HG03039 (cell line): ENCODE results near the gene YBX3.

ENCODE experiments used
- ATAC-seq: cut with Tn5 transposase; IDR thresholded peaks from one replicate; pipeline ENCODE4 v1.9.1; 2021; ENCODE audit warnings: mild to moderate bottlenecking, moderate library complexity; ENCODE audit not compliant: unreplicated experiment

YBX3 gene

GRCh38 chr12:10672231-10672868 lies 50.8 kb downstream of the YBX3 start:
- no peak for ATAC-seq

DNA sequence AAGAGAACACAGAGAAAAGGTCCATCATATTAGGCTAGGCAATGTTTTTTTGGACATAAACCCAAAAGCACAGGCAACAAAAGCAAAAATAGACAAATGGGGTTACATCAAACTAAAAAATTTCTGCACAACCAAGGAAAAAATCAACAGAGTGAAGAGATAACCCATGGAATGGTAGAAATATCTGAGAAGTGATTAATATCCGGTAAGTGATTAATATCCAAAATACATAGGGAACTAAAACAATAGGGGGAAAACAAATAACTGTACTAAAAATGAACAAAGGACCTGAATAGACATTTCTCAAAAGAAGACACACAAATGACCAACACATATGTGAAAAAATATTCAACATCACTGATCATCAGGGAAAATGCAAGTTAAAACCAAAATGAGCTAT lies 53.6 kb downstream of the YBX3 start:
- ATAC-seq: no peak

DNA sequence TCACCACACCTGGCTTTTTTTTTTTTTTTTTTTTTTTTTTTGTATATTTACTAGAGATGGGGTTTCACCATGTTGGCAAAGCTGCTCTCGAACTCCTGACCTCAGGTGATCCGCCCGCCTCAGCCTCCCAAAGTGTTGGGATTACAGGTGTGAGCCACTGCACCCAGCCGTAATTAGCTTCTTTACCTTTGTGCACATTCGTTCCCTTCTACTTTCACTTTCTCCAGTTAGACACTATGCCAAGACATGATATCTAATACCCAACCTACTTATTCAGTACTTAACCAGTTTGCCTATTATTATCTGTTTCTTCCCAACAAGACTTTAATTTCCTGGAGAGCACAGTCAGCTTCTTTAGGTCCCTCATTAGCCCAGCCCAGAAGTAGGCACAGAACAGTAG lies 54.6 kb downstream of the YBX3 start:
- no peak for ATAC-seq

DNA sequence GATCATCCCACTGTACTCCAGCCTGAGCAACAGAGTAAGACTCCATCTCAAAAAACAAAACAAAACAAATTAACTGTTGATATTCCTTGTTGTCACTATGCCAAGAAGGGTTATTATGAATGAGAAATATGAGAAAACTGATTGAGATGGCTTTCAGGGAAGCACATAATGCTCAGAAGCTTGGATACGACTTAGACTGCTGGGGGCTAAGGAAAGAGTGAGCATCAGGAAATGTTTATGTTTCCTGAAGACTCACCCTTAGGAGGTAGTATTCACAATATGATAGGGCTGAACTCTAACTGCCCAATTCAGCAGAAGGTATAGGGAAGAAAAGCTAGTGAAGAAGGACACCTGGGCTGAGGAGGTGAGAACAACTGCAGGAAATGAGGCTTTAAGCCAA lies 55.5 kb downstream of the YBX3 start:
- no peak for ATAC-seq

DNA sequence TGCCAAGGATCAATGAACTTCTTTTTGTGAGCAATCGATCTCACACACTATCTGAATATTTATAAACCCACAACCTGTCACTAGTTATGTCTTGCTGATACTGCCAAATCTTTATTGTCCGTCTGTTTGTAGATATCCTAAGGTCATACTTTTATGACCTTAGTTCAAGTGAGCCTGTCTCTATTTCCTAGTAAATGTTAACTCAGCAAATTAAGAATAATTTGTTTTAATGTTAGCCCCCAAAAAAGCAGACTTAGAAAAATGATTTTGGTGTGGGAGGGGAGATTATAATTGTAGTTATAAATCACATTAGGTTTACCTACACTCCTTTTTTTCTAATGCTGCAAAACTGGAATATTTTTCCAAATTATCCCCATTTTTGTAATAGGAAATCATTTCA lies 58.6 kb downstream of the YBX3 start:
- ATAC-seq: no peak

DNA sequence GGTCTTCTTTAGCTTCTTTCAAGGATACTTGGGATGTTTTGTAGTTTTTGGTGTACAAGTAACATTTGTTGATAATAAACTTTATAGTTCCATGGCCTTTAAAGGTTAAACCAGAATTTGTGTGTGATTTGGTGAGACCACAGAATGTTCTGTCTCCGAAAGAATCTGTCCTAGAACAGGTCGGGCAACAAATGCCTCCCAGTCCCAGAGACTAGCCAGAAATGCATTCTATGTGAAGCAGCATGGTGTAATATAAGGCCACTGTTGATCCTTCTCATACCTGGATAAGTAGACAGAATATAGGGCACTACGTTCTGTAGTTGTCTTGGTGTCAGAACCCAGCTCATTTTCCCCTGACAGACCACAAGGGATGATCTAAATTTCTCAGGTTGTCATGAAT lies 59.3 kb downstream of the YBX3 start:
- no peak for ATAC-seq

GRCh38 chr12:10661338-10661737 lies 61.8 kb downstream of the YBX3 start:
- no peak for ATAC-seq

GRCh38 chr12:10654003-10654402 lies 69.1 kb downstream of the YBX3 start:
- no peak for ATAC-seq

DNA sequence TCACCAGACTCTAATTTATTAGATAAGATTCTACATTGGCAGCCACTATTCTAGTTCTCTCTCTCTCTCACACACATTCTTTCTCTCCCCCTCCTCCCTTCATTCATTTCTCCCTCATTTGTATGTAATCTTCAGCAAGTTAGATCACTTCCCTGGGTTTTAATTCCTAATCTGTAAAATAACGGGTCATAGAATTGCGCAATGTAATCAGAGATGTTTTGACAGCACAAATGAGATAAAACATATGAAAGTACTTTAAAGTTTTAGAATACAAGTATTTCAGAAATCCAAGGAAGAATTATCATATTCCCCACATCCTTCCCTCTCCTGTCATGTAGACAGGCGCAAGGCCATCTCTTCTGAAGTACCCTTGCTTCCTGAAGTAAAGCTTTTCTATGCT lies 70.9 kb downstream of the YBX3 start:
- ATAC-seq: no peak
